ENCODE data around the gene ZCCHC13. TPM values are rescaled to one million over a fixed set of nuclear protein-coding genes. Genes with fewer than 3 reads are reported as not detected.

Gene ZCCHC13
- total and polyA plus RNA-seq, 2 of the 8 experiments (the other 6 are each of a cell fraction or from before 2014, with no cell fraction given): not detected

- TF ChIP-seq, protein P1, sequence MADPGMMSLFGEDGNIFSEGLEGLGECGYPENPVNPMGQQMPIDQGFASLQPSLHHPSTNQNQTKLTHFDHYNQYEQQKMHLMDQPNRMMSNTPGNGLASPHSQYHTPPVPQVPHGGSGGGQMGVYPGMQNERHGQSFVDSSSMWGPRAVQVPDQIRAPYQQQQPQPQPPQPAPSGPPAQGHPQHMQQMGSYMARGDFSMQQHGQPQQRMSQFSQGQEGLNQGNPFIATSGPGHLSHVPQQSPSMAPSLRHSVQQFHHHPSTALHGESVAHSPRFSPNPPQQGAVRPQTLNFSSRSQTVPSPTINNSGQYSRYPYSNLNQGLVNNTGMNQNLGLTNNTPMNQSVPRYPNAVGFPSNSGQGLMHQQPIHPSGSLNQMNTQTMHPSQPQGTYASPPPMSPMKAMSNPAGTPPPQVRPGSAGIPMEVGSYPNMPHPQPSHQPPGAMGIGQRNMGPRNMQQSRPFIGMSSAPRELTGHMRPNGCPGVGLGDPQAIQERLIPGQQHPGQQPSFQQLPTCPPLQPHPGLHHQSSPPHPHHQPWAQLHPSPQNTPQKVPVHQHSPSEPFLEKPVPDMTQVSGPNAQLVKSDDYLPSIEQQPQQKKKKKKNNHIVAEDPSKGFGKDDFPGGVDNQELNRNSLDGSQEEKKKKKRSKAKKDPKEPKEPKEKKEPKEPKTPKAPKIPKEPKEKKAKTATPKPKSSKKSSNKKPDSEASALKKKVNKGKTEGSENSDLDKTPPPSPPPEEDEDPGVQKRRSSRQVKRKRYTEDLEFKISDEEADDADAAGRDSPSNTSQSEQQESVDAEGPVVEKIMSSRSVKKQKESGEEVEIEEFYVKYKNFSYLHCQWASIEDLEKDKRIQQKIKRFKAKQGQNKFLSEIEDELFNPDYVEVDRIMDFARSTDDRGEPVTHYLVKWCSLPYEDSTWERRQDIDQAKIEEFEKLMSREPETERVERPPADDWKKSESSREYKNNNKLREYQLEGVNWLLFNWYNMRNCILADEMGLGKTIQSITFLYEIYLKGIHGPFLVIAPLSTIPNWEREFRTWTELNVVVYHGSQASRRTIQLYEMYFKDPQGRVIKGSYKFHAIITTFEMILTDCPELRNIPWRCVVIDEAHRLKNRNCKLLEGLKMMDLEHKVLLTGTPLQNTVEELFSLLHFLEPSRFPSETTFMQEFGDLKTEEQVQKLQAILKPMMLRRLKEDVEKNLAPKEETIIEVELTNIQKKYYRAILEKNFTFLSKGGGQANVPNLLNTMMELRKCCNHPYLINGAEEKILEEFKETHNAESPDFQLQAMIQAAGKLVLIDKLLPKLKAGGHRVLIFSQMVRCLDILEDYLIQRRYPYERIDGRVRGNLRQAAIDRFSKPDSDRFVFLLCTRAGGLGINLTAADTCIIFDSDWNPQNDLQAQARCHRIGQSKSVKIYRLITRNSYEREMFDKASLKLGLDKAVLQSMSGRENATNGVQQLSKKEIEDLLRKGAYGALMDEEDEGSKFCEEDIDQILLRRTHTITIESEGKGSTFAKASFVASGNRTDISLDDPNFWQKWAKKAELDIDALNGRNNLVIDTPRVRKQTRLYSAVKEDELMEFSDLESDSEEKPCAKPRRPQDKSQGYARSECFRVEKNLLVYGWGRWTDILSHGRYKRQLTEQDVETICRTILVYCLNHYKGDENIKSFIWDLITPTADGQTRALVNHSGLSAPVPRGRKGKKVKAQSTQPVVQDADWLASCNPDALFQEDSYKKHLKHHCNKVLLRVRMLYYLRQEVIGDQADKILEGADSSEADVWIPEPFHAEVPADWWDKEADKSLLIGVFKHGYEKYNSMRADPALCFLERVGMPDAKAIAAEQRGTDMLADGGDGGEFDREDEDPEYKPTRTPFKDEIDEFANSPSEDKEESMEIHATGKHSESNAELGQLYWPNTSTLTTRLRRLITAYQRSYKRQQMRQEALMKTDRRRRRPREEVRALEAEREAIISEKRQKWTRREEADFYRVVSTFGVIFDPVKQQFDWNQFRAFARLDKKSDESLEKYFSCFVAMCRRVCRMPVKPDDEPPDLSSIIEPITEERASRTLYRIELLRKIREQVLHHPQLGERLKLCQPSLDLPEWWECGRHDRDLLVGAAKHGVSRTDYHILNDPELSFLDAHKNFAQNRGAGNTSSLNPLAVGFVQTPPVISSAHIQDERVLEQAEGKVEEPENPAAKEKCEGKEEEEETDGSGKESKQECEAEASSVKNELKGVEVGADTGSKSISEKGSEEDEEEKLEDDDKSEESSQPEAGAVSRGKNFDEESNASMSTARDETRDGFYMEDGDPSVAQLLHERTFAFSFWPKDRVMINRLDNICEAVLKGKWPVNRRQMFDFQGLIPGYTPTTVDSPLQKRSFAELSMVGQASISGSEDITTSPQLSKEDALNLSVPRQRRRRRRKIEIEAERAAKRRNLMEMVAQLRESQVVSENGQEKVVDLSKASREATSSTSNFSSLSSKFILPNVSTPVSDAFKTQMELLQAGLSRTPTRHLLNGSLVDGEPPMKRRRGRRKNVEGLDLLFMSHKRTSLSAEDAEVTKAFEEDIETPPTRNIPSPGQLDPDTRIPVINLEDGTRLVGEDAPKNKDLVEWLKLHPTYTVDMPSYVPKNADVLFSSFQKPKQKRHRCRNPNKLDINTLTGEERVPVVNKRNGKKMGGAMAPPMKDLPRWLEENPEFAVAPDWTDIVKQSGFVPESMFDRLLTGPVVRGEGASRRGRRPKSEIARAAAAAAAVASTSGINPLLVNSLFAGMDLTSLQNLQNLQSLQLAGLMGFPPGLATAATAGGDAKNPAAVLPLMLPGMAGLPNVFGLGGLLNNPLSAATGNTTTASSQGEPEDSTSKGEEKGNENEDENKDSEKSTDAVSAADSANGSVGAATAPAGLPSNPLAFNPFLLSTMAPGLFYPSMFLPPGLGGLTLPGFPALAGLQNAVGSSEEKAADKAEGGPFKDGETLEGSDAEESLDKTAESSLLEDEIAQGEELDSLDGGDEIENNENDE (IDR thresholded peaks at IDR 0.05; ENCODE audit: insufficient replicate concordance, low read length): no peak
- TF ChIP-seq CTBP2 (IDR thresholded peaks at IDR 0.05; ENCODE audit: borderline replicate concordance, insufficient read depth, insufficient read length, low read length) (no peak), CHD1 (IDR thresholded peaks at IDR 0.05; ENCODE audit: low read depth, low read length) (no peak), SIRT6 (IDR thresholded peaks at IDR 0.05; ENCODE audit: low read length) (no peak), CEBPB (IDR thresholded peaks at IDR 0.05; ENCODE audit: low read depth, low read length) (no peak), TAF1 (IDR thresholded peaks at IDR 0.05; ENCODE audit: low read depth, low read length) (no peak), SRF (IDR thresholded peaks at IDR 0.05; ENCODE audit: low read depth, low read length) (no peak), KDM5A (IDR thresholded peaks at IDR 0.05; ENCODE audit: low read length) (no peak)
These were observed 12.4 kb upstream of the ZCCHC13 start (continued) for GRCh38 chrX:74291577-74291963.
